Medulla oblongata (tissue), 1 donor: ENCODE data around the gene FAM118A.
"Not testable (repeated sequence)": the region's sequence is repeated elsewhere in the genome, so short reads cannot be mapped to it uniquely, and the experiment has no call there.

Source experiments
- DNase-seq: peaks from one replicate; pipeline ENCODE4 v3.0.0-alpha.2; 2015; ENCODE audit errors: extremely low spot score

FAM118A gene

GRCh38 chr22:45309422-45310227 is at the start of gene FAM118A:
FAM118A (plus strand) TSS chr22:45309934; CDS start chr22:45322380, 12,446 bp downstream.
- DNase-seq = peak; percentile 95

DNA sequence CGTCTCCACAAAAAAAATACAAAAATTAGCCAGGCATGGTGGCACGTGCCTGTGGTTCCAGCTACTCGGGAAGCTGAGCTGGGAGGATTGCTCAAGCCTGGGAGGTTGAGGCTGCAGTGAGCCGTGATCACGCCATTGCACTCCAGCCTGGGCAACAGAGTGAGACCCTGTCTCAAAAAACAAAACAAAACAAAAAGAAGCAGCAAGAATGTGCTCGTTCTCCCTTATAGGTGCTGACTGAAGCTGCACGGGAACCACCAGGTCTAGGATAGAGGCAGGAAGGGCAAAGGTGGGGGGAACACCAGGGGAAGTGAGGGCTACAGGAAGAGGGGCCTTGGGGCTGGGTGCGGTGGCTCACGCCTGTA is 49.4 kb upstream of the FAM118A start:
- not testable (repeated sequence) for DNase-seq

GRCh38 chr22:45261407-45262088 is 48.2 kb upstream of the FAM118A start:
- no peak for DNase-seq

- DNase-seq = peak; percentile 57
Measured at GRCh38 chr22:45262195-45262930, 47.4 kb upstream of the FAM118A start.

DNA sequence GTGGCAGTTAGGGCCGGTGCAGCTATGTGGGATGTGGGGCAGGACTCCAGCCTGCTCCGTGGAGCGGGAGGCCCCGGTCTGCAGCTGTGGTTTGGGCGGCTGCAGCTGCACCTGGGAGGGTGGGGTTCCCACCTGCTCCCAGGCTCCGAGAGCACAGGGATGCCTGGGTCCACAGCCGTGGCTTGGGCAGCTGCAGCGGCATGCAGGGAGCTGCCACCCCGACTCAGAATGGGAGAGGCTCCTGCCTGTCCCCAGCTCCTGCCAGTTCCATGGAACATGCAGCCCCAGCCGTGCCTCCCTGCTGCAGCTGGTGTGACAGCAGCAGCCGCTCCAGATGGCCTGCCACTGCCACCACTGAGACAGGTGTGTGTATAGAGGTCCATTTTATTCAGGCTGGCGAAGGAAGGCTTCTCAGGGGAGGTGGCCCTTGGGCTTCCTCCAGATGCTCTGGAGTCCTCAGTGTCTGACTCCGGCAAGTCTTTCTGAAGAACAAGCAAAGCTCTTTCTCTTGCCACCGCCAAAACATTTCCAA is 46.7 kb upstream of the FAM118A start:
- DNase-seq = no peak

GRCh38 chr22:45263463-45264269 is 46.1 kb upstream of the FAM118A start:
- DNase-seq = peak; percentile 85

DNA sequence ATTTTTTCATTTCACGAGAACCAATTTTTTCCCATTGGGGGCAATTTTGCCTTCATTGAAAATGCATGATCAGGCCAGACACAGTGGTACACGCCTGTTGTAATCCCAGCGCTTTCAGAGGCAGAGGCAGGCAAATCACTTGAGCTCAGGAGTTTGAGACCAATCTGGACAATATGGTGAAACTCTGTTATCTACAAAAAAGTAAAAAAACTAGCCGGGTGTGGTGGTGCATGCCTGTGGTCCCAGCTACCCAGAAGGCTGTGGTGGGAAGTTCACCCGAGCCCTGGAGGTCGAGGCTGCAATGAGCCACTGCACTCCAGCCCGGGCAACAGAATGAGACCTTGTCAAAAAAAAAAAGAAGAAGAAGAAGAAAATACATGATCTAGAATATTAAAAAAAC is 44.2 kb upstream of the FAM118A start:
- DNase-seq = no peak

DNA sequence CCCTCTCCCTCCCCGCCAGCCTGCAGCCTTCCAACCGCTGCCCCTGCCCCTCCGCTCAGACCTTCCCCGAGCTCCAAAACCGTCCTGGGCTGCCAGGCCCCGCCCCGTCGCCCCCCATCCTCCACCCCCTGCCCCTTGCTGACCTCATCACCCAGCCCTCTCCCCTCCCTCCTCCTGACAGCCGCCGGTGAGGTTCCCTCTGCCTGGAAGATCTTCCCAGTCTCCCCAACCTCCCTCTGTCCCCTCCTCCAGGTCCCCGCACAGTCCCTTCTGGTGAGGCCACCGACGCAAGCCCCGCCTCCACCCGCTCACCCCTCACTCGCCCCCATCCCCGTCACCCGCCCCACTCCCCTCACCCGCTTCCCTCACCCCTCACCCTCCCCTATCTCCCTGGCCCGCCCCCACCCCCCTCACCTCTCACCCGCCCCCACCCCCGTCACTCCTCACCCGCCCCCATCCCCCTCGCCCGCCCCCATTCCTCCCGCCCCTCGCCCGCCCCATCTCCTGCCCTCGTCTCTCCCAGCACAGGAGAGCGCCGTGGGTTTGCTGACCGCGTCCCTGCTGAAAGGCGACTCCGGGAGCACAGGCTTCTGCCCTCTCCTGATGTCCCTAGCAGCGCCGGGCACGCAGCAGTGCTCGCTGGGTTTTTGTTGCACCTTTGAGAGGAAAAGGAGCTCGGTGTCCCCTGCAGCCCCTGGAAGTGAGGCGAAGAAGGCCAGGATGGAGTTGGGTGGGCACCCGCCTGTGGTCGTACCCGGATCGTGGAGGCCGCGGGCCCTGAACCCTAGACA is 41.4 kb upstream of the FAM118A start:
- DNase-seq = no peak

GRCh38 chr22:45268958-45269844 is 40.5 kb upstream of the FAM118A start:
- DNase-seq = peak; percentile 90

GRCh38 chr22:45270095-45271020 is 39.4 kb upstream of the FAM118A start:
- peak; percentile 53 for DNase-seq

DNA sequence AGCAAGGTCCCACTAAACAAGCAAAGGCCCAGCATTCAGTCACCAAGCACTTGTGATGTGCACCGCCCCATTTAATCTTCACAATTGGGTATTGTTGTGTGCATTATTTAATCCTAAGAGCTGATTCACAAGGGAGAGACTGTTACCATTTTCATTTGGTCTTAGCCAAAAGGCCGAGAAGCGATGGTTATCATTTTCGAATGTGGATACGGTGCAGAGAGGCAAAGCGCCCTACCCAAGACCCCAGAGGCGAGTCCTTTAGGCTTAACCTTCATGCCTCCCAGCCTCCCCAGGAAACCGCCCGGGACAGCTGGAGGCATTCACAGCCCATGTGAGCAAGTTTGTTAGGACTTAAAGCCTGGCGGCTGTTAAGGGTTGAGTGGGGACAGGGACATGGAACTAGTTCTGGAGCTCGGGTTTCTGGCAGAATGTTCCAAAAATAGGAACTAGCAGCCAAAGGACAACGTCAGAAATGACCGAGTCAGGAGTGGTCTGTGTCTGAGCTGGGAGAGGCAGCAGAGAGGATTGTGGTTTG is 38.0 kb upstream of the FAM118A start:
- peak; percentile 88 for DNase-seq

DNA sequence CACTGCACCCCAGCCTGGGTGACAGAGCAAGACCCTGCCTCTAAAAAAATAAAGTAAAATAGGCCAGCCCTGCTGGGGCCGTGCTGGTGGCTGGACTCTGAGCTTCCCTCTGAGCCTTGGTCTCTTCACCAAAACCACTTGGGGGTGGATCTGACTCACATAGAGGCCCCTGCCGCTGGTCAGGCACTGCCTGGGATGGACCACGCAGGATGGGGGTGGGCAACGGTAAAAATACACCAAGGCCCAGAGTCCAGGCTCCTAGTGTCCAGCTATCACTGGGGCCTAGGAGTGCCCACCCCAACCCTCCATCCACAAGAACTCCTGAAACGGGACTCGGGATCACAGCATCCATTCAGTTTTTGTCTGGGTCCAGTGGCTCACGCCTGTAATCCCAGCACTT is 37.2 kb upstream of the FAM118A start:
- DNase-seq = no peak

GRCh38 chr22:45273452-45274075 is 36.2 kb upstream of the FAM118A start:
- no peak for DNase-seq

GRCh38 chr22:45276507-45277105 is 33.1 kb upstream of the FAM118A start:
- no peak for DNase-seq

- not testable (repeated sequence) for DNase-seq
Measured at GRCh38 chr22:45277720-45278119, 32.0 kb upstream of the FAM118A start.

DNA sequence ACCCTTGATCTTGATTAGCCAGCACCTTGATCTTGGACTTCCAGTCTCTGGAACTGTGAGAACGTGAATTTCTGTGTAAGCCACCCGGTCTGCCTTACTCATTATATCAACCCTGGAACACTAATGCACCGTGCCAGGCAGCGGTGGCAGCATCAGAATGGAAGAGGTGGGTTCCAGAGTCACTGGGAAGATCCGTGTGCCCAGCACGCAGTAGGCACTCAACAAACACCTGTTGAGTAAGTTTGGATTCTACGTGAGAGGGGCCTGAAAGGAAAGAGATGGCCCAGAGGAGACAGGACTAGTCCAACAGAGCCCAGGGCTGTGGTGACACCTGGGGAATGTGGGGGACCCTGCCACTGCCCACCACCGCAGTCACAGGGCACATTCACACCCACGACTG is 31.6 kb upstream of the FAM118A start:
- no peak for DNase-seq

DNA sequence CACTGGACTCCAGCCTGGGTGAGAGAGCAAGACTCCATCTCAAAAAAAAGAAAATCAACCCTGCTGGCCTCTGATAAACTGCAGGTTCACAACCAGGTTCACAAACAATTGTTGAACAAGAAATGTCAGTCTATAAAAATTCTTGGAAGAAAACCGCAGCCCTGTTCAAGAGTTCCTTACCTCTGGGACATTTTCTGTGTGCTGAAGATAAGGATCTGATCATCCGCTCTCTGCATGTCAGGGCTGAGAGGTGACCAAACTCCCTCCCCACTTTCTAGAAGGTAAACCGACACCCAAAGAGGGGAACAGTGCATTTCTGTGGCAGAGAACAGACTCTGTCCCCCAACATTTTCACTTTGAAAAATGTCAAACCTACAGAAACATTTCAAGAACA is 29.1 kb upstream of the FAM118A start:
- no peak for DNase-seq
